SHP77 (cell line): ENCODE measurements around the gene CABCOCO1.

Source experiments
- DNase-seq, 2 experiments: peaks; one replicate each; lab custom pipeline; 2025; lab: John Stamatoyannopoulos, UW

CABCOCO1 gene

GRCh38 chr10:61784354-61785133 is 121.8 kb downstream of the CABCOCO1 start:
- no peak for DNase-seq

DNA sequence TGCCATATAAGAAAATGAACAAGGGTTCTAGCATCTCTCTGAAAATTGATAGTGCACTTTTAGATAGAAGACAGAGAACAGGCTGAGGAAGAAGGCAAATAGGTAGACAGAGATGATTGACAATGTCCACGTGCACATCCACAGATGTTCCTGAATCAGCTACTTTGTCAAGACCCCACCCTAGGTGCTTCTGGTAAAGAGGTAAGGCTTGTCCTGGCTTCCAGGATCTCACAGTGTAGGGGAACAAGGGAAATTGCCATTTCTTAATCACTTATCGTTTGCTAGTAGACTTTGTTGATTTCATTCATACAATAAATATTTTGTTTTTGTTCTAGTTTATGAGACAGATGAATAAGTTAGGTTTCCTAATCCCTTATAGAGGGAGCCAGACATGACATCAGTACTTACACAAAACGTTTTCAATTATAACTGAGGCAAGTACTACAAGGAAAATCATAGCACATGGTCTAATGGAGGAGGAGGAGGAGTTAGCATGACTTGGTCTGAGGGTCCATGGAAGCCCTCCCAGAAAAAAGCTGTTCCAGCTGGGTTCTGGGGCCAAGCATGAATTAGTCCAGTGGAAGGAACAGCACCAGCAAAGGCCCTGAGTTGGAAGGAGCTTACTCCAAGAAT is 122.9 kb downstream of the CABCOCO1 start:
- no peak for DNase-seq

DNA sequence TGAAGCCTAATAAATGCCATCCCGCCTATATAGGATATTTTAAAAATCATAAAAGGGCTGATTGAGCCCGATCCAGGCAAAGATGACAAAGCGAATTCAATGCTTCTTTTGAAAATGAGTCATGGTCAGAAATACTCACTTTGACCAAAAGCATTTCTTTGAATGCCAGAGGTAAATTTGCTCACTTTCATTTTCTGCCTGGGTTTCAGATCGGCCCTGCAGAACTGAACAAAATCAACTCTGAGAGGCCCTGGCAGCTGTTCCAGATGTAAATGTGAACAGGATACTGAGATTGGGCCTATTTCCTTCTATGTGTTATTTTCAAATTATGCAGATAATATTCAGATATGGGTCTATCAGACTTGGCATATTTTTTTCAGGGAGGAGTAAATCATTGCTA is 124.0 kb downstream of the CABCOCO1 start:
- no peak for DNase-seq

- no peak for DNase-seq
Measured at GRCh38 chr10:61787170-61787569, 124.4 kb downstream of the CABCOCO1 start.

- no peak for DNase-seq
Measured at GRCh38 chr10:61789031-61789430, 126.3 kb downstream of the CABCOCO1 start.

- no peak for DNase-seq
Measured at GRCh38 chr10:61791216-61791615, 128.5 kb downstream of the CABCOCO1 start.

DNA sequence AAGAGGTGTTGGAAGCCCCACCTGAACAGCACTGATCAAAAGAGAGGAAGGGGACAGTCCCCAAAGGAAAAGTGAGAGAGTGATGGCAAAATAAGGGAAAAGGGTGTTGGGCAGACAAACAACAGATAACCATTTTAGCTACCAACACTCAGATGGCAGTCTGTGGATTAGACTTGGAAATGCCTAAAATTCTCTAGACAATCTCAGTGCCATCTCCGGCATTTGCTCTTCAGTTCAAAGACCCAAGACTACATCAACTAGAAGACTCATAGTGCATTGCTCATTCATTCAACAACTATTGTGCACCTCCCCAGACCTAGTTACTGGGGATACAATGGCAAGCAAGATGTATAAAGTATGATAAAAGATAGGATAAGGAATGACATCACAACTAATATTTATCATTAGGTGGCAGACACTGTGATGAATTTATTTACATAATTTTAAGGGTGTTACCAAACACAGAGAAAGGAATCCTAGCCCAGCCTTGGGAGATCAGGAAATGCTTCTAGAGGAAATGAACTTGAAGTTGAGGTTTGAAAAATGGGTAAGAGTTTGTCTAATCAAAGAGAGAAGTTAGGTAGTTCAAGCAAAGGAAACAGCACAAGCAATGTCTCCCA is 129.5 kb downstream of the CABCOCO1 start:
- no peak for DNase-seq

DNA sequence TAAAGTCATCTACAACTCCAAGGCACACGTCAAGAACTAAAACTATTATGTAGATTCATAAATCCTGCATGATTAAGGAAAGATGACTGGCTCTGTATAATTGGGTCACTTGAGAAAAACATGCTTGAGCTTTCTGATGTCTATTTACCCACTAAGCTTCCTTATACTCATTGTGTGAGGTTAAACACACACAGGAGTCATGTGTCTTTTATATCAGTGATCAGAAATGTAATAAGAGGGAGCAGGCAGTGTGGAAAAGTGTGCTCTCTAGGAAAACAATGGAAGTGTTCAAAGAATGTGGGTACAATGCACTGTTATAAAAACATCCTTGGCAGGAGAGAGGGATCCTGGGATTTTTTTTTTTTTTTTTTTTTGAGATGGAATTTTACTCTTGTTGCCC is 130.2 kb downstream of the CABCOCO1 start:
- DNase-seq, result no peak

DNA sequence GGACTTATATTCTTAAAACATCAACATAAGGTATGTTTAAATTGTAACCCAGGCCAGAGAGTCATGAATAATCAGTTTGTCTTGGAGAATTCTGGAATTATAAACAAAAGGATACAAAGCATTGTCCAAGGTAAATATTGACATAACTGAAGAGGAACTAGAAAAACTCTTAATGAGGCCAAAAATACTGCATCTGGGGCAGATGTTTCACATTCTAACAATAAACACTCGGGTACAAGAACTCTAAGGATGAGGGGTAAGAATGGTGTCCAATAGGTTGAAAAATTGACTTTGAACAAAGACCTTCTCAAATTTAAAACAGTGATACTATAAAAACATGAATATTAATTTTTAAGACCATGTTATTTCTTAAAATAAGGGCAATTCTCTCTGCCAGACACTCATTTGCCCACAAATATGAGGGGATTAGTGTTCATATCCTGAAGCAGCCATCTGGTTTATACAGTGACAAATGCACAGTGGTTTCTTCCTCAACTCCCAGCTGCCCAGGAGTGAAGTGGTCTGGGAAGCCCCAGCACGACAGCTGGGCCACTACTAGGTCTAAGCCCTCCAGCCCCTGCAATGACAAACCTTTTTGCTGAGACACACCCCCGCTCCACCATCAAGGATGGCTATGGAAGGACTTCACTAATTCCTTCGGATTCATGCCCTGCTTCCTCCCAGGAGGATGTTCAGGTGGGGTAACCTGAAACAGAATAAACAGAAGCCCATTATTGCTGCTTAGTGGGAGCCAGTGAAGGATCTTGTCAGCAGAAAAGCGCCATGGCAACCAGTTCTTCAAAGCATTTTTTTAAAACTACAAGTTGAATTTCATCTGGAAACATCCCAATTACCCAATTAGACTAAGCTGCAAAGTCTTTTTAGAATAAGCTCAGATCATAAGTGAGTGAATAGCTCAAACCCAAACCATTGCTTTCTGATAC is 131.3 kb downstream of the CABCOCO1 start:
- DNase-seq, result peak; percentile 38 to 57

DNA sequence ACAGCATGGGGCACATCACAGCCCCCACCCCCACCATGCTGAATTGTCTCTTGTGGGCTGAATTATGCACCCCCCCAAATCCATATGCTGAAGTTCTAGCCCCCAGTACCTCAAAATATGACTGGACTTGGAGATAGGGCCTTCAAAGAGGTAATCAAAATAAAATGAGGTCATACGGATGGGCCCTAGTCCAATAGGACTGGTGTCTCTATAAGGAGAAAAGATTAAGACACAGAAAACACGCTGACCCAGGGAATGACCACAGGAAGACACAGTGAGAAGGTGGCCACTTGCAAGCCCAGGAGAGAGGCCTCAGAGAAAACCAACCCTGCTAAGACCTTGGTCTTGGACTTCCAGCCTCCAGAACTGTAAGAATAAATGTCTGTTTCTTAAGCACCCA is 132.4 kb downstream of the CABCOCO1 start:
- no peak for DNase-seq

DNA sequence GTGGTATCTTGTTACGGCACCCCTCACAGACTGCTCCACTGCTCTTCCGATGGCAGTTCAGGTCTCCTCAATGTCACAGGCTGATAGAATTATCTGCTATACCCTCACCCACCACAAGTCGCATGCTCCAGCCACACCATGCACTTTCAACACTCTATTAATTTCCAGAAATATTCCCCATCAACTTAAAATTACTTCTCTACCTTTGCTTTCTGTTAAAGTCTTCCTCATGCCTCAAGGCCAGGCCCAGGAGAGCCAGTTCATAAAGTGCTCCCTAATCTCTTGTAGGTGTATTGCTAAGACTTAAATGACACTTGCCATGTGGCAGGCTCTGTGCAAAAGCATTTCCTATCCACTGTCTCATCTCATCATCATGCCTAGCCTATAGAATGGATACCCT is 132.8 kb downstream of the CABCOCO1 start:
- DNase-seq, result peak in 1 of 2 experiments; percentile 3

- DNase-seq, result no peak
Measured at GRCh38 chr10:61796785-61797184, 134.1 kb downstream of the CABCOCO1 start.

- DNase-seq, result no peak
Measured at GRCh38 chr10:61797304-61798153, 134.8 kb downstream of the CABCOCO1 start.

DNA sequence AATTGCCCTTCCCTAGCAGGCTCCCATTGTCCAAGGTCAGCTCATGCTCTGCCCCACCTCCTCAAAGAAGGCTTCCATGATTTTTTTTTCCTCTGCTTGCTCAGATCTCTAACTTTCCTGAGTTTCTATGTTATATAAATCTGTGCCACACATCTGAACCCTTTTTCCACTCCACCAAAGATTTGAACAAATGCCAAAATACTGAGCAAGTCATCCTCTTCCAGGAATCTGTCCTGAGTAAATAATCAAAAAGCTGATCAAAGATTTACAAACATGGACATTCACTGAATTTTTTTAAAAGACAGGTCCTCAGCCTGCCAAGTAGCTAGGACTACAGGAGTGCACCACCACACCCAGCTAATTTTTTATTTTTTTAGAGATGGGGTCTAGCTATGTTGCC is 136.0 kb downstream of the CABCOCO1 start:
- DNase-seq, result no peak

DNA sequence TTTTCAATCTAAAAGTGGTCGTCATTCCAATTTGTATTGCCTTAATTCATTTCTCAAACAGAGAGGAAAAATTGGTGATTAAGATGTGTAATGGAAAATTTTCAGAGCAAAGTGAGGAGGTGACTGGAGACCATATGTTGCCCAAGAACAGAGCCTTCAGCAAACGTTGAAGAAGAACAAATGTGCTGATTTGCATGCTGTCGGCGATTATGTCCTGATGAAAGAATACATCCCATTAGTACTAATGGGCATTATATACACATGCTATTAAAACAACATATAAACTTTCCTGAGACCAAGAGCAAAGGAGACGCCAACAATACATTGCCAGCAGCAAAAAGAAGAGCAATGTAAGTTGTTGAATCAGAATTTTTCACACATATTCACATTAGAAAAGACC is 138.8 kb downstream of the CABCOCO1 start:
- DNase-seq, result no peak

- DNase-seq, result no peak
Measured at GRCh38 chr10:61803269-61803668, 140.5 kb downstream of the CABCOCO1 start.

- DNase-seq, result no peak
Measured at GRCh38 chr10:61804414-61804813, 141.7 kb downstream of the CABCOCO1 start.

DNA sequence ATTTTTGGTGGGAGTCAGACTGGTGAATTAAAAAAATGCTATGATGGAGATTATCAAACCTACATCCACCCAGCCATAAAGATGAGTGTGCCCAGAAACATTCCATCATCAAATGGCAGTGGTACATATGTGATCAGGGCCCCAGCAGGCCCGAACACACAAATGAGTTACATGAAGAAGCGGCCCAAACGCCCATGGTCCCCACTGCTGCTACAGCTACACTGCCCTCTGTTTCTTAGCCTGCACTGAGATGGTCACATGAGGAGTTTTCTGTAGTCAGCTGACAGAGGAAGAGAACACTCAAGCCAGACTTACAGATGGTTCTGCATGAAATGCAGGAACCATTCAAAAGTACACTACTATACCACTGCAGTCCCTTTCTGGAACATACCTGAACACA is 142.4 kb downstream of the CABCOCO1 start:
- no peak for DNase-seq

GRCh38 chr10:61810263-61810662 is 147.5 kb downstream of the CABCOCO1 start:
- DNase-seq, result no peak

DNA sequence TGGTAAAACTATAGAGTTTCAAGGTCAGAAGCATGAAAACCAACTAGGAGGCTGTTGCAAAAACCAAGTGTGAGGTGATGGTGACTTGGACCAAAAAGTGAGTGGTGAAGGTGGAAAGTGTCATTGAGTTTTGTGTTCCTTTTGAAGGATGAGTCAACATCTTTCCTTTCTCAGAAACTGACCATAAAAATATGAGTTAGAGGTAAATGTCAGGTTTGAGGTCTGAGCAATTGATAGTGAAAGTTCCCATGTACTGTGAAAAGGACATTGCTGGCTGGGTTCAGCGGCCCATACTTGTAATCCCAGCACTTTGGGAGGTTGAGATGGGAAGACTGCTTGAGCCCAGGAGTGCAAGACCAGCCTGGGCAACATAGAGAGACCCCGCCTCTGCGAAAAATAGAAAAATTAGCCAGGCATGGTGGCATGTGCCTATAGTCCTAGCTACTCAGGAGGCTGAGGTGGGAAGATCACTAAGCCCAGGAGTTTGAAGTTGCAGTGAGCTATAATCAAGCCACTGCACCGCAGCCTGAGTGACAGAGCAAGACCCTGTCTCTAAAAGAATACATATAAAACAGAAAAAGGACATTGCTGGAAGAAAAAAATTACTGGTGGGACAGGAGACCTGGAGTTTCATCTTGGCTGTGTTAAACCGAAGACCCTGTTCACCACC is 149.5 kb downstream of the CABCOCO1 start:
- no peak for DNase-seq

- DNase-seq, result no peak
Measured at GRCh38 chr10:61812920-61813319, 150.2 kb downstream of the CABCOCO1 start.
